Islet of Langerhans (tissue), 1 donor: ENCODE data around the gene SORBS2.

Experiments used
- FAIRE-seq: peaks from one replicate; lab custom pipeline; 2011; peaks lifted over from hg19 to GRCh38; lab: Jason Lieb, UNC

Gene SORBS2

GRCh38 chr4:185637163-185637875 is 174.7 kb downstream of the SORBS2 start:
- no peak for FAIRE-seq

GRCh38 chr4:185634066-185634652 is 177.8 kb downstream of the SORBS2 start:
- FAIRE-seq, result no peak

GRCh38 chr4:185626798-185627197 is 185.2 kb downstream of the SORBS2 start:
- no peak for FAIRE-seq

- peak; percentile 5 for FAIRE-seq
Observed at GRCh38 chr4:185625503-185625902, 186.5 kb downstream of the SORBS2 start.

DNA sequence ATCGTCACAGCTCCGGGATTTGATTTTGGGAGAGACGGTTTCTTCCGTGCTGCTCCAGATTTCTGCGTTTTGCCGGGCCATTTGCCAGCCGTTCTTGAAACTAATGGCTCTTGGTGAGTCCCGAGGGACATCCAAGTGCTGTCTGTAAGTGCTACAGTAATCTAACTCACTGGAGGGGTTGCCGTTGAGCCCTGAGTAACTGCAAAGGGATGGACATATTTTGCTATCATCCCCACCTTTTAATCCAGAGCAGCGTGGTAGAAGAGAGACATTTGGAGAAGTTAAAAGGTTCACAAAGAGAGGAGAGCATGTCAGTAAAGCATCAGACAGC is 187.8 kb downstream of the SORBS2 start:
- FAIRE-seq, result no peak

DNA sequence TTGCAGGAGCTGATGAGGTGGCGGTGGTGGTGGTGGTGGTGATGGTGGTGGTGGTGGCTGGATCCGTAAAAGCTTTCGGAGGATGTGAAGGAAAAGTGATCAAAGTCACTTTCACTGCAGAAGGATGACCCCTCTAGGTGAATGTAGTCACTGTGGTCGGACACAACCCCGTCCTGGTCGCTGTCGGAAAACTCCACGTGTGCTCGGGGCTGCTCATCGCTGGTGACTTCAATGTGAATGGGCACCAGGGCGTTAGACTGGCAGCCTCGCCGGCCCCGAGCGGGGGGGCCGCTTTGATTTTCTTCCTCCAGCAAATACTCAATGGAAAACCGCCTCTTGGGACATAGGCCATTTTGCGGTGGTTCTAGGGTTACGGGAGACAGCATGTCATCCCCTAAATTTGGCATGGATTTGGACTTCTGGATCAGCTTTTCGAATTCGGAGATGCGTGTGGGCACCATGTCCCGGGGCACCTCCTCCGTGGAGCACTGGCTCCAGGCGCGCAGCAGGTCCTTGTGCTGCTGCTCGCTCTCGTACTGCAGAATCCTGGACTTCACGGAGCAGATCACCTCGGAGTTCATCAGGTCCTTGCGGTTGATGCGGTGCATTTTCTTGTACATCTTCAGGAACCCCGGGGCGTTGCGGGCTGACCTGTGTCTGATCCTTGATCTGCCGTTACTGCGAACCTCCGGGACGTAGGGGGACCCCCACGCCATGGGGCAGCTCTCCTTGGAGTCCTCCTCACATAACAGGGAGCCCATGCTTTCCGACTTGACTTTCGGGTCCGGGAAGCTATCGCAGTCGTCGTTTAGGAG is 188.3 kb downstream of the SORBS2 start:
- FAIRE-seq, result no peak

GRCh38 chr4:185608185-185608584 is 203.8 kb downstream of the SORBS2 start:
- peak; percentile 97 for FAIRE-seq

- FAIRE-seq, result no peak
Observed at GRCh38 chr4:185602397-185602796, 209.6 kb downstream of the SORBS2 start.

- FAIRE-seq, result no peak
Observed at GRCh38 chr4:185600801-185601434, 211.1 kb downstream of the SORBS2 start.

GRCh38 chr4:185599553-185600243 is 212.3 kb downstream of the SORBS2 start:
- no peak for FAIRE-seq

DNA sequence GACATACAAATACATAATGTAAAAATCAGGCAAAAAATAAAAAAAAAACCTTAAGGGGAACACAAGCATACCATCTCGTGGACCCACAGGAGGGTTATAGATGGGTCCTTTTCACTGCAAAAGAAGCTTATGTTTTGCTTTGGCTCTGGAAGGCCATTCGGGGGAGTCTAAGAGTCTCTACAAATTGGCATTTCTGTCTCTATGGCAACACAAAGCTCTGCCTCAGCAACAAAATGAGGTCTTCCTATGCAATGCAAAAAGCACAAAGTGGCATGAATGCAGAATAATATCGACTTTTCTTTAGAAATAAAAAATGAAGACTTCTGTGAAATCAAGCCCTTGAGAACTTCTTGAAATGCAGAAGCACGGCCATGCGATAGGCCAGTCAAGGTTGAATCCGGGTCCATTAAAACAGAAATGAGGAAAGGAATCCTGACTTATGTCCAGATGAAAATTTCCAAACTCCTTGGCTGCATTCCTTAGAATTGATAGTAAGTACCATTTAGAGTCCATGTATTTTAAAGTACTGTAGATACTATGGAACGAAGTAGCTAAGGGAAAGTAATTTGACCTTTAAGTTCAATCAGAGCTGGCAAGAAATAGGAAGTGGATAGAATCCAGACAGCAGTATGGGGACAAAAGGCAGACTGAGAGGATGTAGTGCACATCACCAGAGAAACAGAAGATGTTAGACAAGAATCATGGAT is 213.0 kb downstream of the SORBS2 start:
- no peak for FAIRE-seq

DNA sequence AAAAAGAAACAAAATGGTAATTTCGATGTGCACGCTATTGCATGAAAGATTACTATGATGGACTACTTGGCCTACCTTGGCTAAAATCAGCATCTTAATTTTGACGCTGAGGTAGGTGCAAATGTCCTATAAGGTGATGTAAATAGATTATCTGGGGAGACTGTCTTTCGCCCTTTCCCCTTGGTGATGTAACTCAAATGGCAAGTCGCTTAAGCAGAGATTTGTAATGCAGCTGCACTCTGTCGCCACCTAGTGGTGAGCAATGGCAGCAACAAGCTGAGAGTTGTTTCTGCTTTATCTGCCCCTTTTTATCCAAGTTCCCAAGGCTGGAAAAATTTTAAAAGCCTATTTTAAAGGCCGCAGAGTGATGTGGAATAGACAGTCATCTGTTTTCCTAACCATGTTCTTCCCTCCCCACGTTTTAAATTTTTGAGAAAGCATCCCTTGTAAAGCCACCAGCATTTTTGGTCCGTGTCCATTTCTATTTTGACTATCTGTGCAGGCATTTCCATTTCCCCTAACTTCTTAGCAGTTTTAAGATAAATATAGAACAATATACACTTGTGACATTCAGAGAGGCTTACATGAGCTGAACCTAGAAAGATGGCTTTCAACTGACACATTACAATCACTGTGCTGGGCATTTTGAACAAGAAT is 214.3 kb downstream of the SORBS2 start:
- peak; percentile 90 for FAIRE-seq

DNA sequence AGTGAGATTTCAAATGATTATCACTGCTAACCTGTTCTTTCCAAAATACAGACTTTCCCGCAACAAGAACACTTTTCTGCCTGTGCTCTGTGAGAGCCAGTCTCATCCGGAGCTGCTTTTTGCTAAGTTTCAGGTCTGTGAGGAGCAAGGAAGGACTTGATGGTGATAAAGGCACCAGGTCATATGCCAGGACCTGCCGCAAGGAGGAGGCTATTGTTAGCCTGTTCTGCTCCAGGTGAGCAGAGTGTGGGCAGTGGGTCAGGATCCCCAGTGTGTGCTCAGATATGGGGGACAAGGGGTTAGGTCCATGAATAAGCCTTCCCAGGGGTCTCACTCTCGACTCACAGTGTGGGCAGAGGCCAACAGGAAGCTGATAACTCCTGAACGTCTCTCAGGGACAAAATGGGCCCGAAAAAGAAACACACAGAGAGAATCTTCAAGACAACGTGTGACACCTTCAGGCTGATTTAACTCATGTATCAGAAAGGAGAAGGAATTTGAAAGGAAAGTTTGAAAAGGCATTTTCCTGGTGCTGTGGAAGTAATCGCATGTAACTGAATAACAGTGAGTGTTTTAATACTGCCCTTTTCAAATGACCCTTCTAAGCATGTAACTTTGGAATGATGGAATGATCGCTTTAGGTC is 219.0 kb downstream of the SORBS2 start:
- no peak for FAIRE-seq

- no peak for FAIRE-seq
Observed at GRCh38 chr4:185592438-185592837, 219.6 kb downstream of the SORBS2 start.

DNA sequence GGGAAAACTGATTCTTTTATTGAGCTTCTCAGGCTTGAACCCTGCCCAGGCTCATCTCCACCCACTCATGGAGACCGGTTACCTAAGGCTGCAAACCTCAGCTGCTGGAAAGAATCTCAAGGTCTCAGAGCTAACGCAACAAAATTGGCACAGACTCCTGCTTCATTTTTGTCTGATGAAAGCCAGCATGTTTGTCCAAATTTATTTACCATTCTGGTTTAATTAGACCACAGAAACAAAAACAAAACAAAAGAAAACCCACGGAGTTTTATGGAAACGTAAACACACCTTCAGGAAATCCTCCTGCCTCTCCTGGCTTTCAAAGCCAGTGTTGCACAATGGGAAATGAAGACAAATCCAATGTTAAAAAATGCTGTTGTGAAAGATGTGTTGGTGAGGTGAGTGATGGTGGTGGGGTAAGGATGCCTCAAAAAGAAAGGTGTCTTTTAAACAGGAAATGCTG is 220.3 kb downstream of the SORBS2 start:
- FAIRE-seq, result peak; percentile 51

DNA sequence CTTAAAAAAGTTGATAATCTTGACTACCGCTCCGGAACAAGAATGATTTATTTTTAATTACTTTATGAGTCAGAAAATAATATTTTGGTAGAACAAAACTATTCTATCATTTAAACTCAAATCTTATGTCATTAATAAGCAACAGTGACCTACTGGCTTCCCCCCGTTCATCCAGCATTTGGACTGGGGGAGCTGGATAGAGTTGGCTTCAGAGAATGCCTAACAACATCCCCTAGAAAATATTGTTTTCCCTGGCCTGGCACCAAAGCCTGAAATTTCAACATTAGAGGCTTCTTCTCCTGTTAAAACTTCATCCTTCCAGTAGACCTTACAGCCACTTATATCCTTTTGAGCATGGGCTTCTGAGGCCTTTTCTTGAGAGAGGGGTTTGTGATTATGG is 221.0 kb downstream of the SORBS2 start:
- FAIRE-seq, result no peak

GRCh38 chr4:185589067-185589836 is 222.7 kb downstream of the SORBS2 start:
- no peak for FAIRE-seq

GRCh38 chr4:185587427-185588161 is 224.4 kb downstream of the SORBS2 start:
- FAIRE-seq, result no peak

DNA sequence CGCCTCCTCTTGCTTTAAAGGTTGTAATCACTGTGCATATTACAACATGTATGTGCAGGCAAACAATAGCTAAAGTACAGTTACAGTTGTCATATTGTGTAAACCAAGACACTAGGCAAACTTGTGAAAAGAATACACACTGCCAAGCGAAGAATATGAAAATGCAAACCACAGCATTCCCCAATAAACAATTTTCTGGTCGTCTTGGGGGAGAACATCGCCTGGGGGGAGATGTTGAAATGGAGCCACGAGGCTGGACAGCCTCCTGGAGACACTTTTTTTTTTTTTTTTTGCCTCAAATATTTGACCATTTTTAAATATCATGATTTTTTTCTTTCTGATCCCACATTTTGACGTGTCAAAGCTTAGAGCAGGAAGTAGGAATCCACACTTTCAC is 225.0 kb downstream of the SORBS2 start:
- no peak for FAIRE-seq
